T-cell (primary cell): ENCODE data around the gene HOXC9. TPM values are rescaled to one million over a fixed set of nuclear protein-coding genes. Genes with fewer than 3 reads are reported as not detected.

ENCODE experiments used
- ATAC-seq, 4 experiments: fragments of 200-7000 bp in 3 of 4; fragments of 150-1000 bp in 1 of 4; cut with Tn5 transposase; replicated peaks in 1 of 4; 1 replicate in 3 of 4; 2 replicates in 1 of 4; pipeline ENCODE4 v1.10.0; 2021; ENCODE audit warnings: moderate library complexity in 3 of 4, mild to moderate bottlenecking in 2 of 4, moderate number of reproducible peaks in 1 of 4
- CTCF ChIA-PET, 2 donors: fragments of 300-600 bp; sonication (Branson Sonifier 250); formaldehyde crosslinking; loops; one replicate each; lab custom pipeline; 2022; ENCODE audit warnings: antibody characterized with exemption in 2 of 2; lab: Charles Lee
- POLR2A ChIA-PET, 2 donors: fragments of 300-600 bp; sonication (Branson Sonifier 250); formaldehyde crosslinking; loops; one replicate each; lab custom pipeline; 2022; ENCODE audit warnings: antibody characterized with exemption in 2 of 2; lab: Charles Lee
- DNase-seq, 35 experiments: peaks; one replicate each; pipeline versions ENCODE4 v3.0.0 to v3.0.0-alpha.2; 2013 to 2023
- H3K27ac ChIP-seq: one replicate; pipeline ENCODE4 v1.5.1; 2013; ENCODE audit warnings: low read length
- H3K27me3 ChIP-seq, 2 experiments: replicated peaks in 1 of 2; 1 replicate in 1 of 2; 2 replicates in 1 of 2; pipeline versions ENCODE4 v1.6.1 to v1.7.0; 2013; ENCODE audit warnings: low read length in 1 of 2, mixed read lengths in 1 of 2; ENCODE audit not compliant: control insufficient read depth in 2 of 2, insufficient read depth in 2 of 2; ENCODE audit errors: extremely low read depth in 1 of 2
- H3K36me3 ChIP-seq, 2 donors: 1 replicate in 1 of 2; 2 replicates in 1 of 2; pipeline versions ENCODE4 v1.6.1 to v1.7.0; 2013; ENCODE audit warnings: low read length in 1 of 2; ENCODE audit not compliant: control insufficient read depth in 2 of 2, insufficient read depth in 1 of 2; ENCODE audit errors: extremely low read depth in 1 of 2
- H3K4me1 ChIP-seq, 2 experiments: 1 replicate in 1 of 2; 2 replicates in 1 of 2; pipeline versions ENCODE4 v1.6.1 to v1.7.0; 2013; ENCODE audit warnings: low read length in 2 of 2, mixed read lengths in 1 of 2; ENCODE audit not compliant: insufficient read depth in 2 of 2, control insufficient read depth in 1 of 2; ENCODE audit errors: extremely low read depth in 1 of 2
- H3K4me3 ChIP-seq, 2 donors: 1 replicate in 1 of 2; 2 replicates in 1 of 2; pipeline versions ENCODE4 v1.5.1 to v1.7.0; 2013; ENCODE audit warnings: mild to moderate bottlenecking in 2 of 2, low read length in 1 of 2, moderate library complexity in 1 of 2; ENCODE audit not compliant: control insufficient read depth in 1 of 2; ENCODE audit errors: extremely low read depth in 1 of 2
- H3K9me3 ChIP-seq: 2 replicates; pipeline ENCODE4 v1.7.0; 2013
- H3K27ac Mint-ChIP-seq, 2 donors: one replicate each; pipeline ENCODE4 v1.8.0; 2020 to 2021; ENCODE audit warnings: mild to moderate bottlenecking in 2 of 2, mixed read lengths in 2 of 2
- H3K27me3 Mint-ChIP-seq, 2 donors: one replicate each; pipeline ENCODE4 v1.8.0; 2021 to 2022; ENCODE audit warnings: mixed read lengths in 2 of 2
- H3K36me3 Mint-ChIP-seq: one replicate; pipeline ENCODE4 v1.8.0; 2021; ENCODE audit warnings: mixed read lengths
- H3K4me1 Mint-ChIP-seq, 3 donors: one replicate each; pipeline ENCODE4 v1.8.0; 2020 to 2022; ENCODE audit warnings: mixed read lengths in 3 of 3, mild to moderate bottlenecking in 1 of 3
- H3K4me3 Mint-ChIP-seq, 3 donors: one replicate each; pipeline ENCODE4 v1.8.0; 2020 to 2022; ENCODE audit warnings: mild to moderate bottlenecking in 3 of 3, mixed read lengths in 3 of 3, moderate library complexity in 3 of 3
- H3K9me3 Mint-ChIP-seq, 3 donors: one replicate each; pipeline ENCODE4 v1.8.0; 2020 to 2022; ENCODE audit warnings: mixed read lengths in 3 of 3
- WGBS: methylation state at CpG from one replicate; pipeline ENCODE4 v1.1.5; 2013; ENCODE audit warnings: missing lambda C conversion rate; ENCODE audit not compliant: insufficient coverage; 5-methylcytosine and 5-hydroxymethylcytosine counted together
- total RNA-seq, 35 experiments: library from RNA in 6 of 35; stranded (reverse) in 6 of 35; fragments of 120-200 nt in 1 of 35; gene quantifications; one replicate each; pipeline versions ENCODE4 v1.2.1 to v1.2.4 and lab custom pipeline; 2013 to 2026

Gene HOXC9
- total RNA-seq, 5 donors from 2014 or later (not counting 1 experiment from before 2014, with no cell fraction given), result not detected

DNA sequence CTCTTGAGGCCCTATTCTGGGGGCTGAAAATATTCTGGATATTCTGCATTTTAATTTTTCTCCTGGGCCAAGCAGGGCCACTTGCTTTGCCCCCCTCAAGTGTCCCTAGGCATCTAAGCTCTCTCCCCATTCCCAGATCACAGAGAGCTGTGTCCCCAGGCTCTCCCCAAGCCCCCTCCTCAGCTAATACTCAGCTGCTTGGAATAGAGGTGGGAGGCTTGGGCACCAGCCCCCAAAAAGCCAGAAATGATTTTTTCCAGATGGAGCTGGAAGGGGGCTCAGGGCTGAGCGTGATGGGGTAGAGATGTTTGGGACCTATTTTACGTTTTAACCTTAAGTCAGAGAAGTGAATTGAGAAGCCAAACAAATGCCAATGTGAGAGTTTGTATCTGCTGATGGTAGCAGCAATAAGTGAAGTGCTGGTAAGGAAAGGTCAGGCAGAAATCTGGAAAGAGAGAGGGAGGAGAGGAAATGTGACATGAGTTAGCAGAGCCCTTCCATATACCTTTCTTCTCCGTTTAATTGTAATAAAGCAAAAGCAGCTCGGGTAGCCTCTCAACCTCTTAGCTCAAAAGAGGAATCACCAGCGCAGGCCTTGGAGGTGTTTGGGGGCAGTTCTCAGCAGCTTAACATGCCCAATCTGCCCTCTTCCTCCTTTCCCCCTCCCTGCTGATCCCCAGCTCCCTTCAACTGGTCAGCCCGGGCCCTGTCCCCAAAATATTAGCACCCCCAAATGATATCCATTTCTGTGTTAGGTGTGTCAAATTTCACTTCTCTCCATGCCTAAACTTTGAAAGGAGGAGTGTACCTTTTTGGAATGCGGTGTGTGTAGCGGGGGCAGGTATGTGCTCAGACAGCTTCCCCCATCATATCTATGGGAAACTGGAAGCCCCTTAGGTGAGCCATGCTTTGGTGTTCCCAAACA is 23.3 kb downstream of the HOXC9 start:
- CTCF ChIA-PET, result interaction anchor here in 1 of 2 donors (0.9 to 1.4 kb wide), 5 partner anchors 13 to 192 kb away, joined by 3 to 5 read pairs (median 4); partner anchors contain the start of gene HOXC8
- peaks cover 3 to 15% of the 10 kb centered on the region in 2 experiments for H3K4me1 ChIP-seq
- Mint-ChIP-seq H3K27ac (peak overlapping the region in 1 of 2 donors; percentile 13), H3K9me3 (no peaks in the 10 kb centered on the region), H3K36me3 (no peaks in the 10 kb centered on the region), H3K4me1 (peaks cover 8 to 23% (median 11%) of the 10 kb centered on the region in 3 donors), H3K27me3 (peaks cover 68 to 87% of the 10 kb centered on the region in 2 donors), H3K4me3 (no peak overlapping the region)
- H3K27me3 ChIP-seq, result peaks cover 21 to 84% of the 10 kb centered on the region in 2 experiments
- ATAC-seq, result no peak
- H3K9me3 ChIP-seq, result no peaks in the 10 kb centered on the region
- POLR2A ChIA-PET, result no interaction called here
- no peaks in the 10 kb centered on the region for H3K36me3 ChIP-seq
- no peak for DNase-seq
- no peak overlapping the region for H3K4me3 ChIP-seq
- no peak overlapping the region for H3K27ac ChIP-seq
- 46% methylated on average over 3 of the region's 8 CpGs for WGBS

DNA sequence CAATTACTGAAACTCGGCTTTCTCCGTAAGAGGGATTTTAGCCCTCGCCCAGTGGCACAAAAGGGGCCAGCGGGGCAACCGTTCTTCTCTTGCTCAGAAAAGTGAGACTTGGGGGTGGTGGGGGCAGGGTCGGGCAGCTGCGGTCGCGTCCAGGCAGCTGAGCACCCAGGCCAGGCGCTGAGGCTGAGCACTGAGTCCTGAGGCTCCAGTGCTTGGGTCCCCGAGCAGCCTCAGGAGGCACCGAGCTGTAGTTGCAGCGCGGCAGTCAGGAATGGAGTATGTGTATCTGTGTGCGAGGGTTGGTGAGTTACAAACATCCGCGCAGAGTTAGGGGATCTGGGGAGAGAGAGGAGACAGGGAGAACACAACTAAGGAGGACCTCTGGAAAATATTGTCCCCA is 24.2 kb downstream of the HOXC9 start:
- Histone ChIP-seq H3K4me3 (no peak overlapping the region), H3K27me3 (peaks cover 27 to 84% of the 10 kb centered on the region in 2 experiments), H3K36me3 (no peaks in the 10 kb centered on the region), H3K9me3 (no peaks in the 10 kb centered on the region), H3K4me1 (peaks cover 0 to 16% of the 10 kb centered on the region in 2 experiments), H3K27ac (no peak overlapping the region)
- H3K36me3 Mint-ChIP-seq, result no peaks in the 10 kb centered on the region
- no peak overlapping the region for H3K4me3 Mint-ChIP-seq
- WGBS, result 39% methylated on average over 11 of the region's 17 CpGs
- no peak overlapping the region for H3K27ac Mint-ChIP-seq
- ChIA-PET CTCF (interaction anchor here in 1 of 2 donors (1.0 to 1.4 kb wide), 3 partner anchors 12 to 167 kb away, joined by 3 to 5 read pairs (median 4); partner anchors contain the start of gene HOXC8), POLR2A (no interaction called here)
- DNase-seq, result no peak
- H3K9me3 Mint-ChIP-seq, result no peaks in the 10 kb centered on the region
- H3K4me1 Mint-ChIP-seq, result peaks cover 12 to 26% (median 13%) of the 10 kb centered on the region in 3 donors
- ATAC-seq, result no peak
- H3K27me3 Mint-ChIP-seq, result peaks cover 77 to 87% of the 10 kb centered on the region in 2 donors

- DNase-seq (no peak), ATAC-seq (no peak)
- no peak overlapping the region for H3K4me3 ChIP-seq
- Mint-ChIP-seq H3K9me3 (no peaks in the 10 kb centered on the region), H3K4me1 (peaks cover 14 to 27% (median 15%) of the 10 kb centered on the region in 3 donors), H3K27ac (no peak overlapping the region), H3K27me3 (peaks cover 76 to 86% of the 10 kb centered on the region in 2 donors), H3K36me3 (no peaks in the 10 kb centered on the region), H3K4me3 (no peak overlapping the region)
- POLR2A ChIA-PET, result no interaction called here
- H3K27ac ChIP-seq, result no peak overlapping the region
- WGBS, result no CpG with 5 or more reads among the region's 5 CpGs
- H3K4me1 ChIP-seq, result peaks cover 0 to 21% of the 10 kb centered on the region in 2 experiments
- H3K27me3 ChIP-seq, result peaks cover 27 to 84% of the 10 kb centered on the region in 2 experiments
- no peaks in the 10 kb centered on the region for H3K9me3 ChIP-seq
- no peaks in the 10 kb centered on the region for H3K36me3 ChIP-seq
- CTCF ChIA-PET, result interaction anchor here in 1 of 2 donors (0.6 kb wide), 1 partner anchor 14 kb away, joined by 3 read pairs; no protein-coding TSS in a partner anchor
These were observed 24.8 kb downstream of the HOXC9 start for GRCh38 chr12:54024581-54025305.

GRCh38 chr12:54025499-54026405 is 25.8 kb downstream of the HOXC9 start:
- Histone ChIP-seq H3K4me3 (no peak overlapping the region), H3K27ac (no peak overlapping the region), H3K27me3 (peaks cover 27 to 84% of the 10 kb centered on the region in 2 experiments), H3K9me3 (no peaks in the 10 kb centered on the region), H3K36me3 (no peaks in the 10 kb centered on the region), H3K4me1 (peaks cover 0 to 22% of the 10 kb centered on the region in 2 experiments)
- DNase-seq, result no peak
- POLR2A ChIA-PET, result no interaction called here
- Mint-ChIP-seq H3K36me3 (no peaks in the 10 kb centered on the region), H3K27me3 (peaks cover 77 to 86% of the 10 kb centered on the region in 2 donors), H3K27ac (no peak overlapping the region), H3K4me1 (peaks cover 16 to 25% (median 17%) of the 10 kb centered on the region in 3 donors), H3K4me3 (no peak overlapping the region), H3K9me3 (no peaks in the 10 kb centered on the region)
- 30% methylated on average over 5 of the region's 7 CpGs for WGBS
- CTCF ChIA-PET, result interaction anchor here in 1 of 2 donors (0.5 to 0.6 kb wide), 2 partner anchors 15 to 17 kb away, joined by 3 read pairs; partner anchors contain the start of gene HOXC8
- no peak for ATAC-seq

GRCh38 chr12:54026640-54027441 is 26.9 kb downstream of the HOXC9 start:
- Histone ChIP-seq H3K36me3 (no peaks in the 10 kb centered on the region), H3K4me1 (peaks cover 0 to 30% of the 10 kb centered on the region in 2 experiments), H3K9me3 (no peaks in the 10 kb centered on the region), H3K27ac (no peak overlapping the region), H3K4me3 (no peak overlapping the region), H3K27me3 (peaks cover 29 to 84% of the 10 kb centered on the region in 2 experiments)
- Mint-ChIP-seq H3K27ac (peak overlapping the region in 1 of 2 donors; percentile 50), H3K27me3 (peaks cover 76 to 86% of the 10 kb centered on the region in 2 donors), H3K4me3 (peak overlapping the region in 1 of 3 donors; percentile 37), H3K9me3 (no peaks in the 10 kb centered on the region), H3K36me3 (no peaks in the 10 kb centered on the region), H3K4me1 (peaks cover 16 to 25% (median 20%) of the 10 kb centered on the region in 3 donors)
- ATAC-seq (no peak), DNase-seq (no peak)
- 17% methylated on average over 7 of the region's 22 CpGs for WGBS
- ChIA-PET POLR2A (interaction anchor here (0.6 to 0.7 kb wide), 2 partner anchors 125 to 989 kb away, joined by 3 to 5 read pairs; no protein-coding TSS in a partner anchor), CTCF (interaction anchor here (0.5 to 1.1 kb wide), 7 partner anchors 9 to 169 kb away, joined by 3 to 5 read pairs (median 4); no protein-coding TSS in a partner anchor)
